GM23338 (cell line): Measurements from ENCODE around the gene APBA2. TPM values are rescaled to one million over a fixed set of nuclear protein-coding genes. Genes with fewer than 3 reads are reported as not detected.

Experiments
- ATAC-seq: fragments of 200-7000 bp; cut with Tn5 transposase; 3 replicates; pipeline ENCODE4 v1.9.1; 2020
- DNase-seq: peaks from one replicate; pipeline ENCODE4 v3.0.0-alpha.2; 2015; ENCODE audit warnings: low spot score
- H2AFZ ChIP-seq: fragments of 200-600 bp; sonication (generic); 2 replicates; pipeline ENCODE4 v1.8.0; 2016; ENCODE audit warnings: antibody characterized with exemption, mild to moderate bottlenecking, moderate library complexity
- H3F3A ChIP-seq: fragments of 200-600 bp; sonication (generic); replicated peaks from 2 replicates; pipeline ENCODE4 v1.8.0; 2017; ENCODE audit warnings: antibody characterized with exemption, mixed run types, low read depth
- H3K27ac ChIP-seq: fragments of 200-600 bp; sonication (generic); 2 replicates; pipeline ENCODE4 v1.6.1; 2016; ENCODE audit warnings: low read depth
- H3K27me3 ChIP-seq: fragments of 200-600 bp; sonication (generic); 2 replicates; pipeline ENCODE4 v1.8.0; 2016; ENCODE audit warnings: mild to moderate bottlenecking, mixed run types, moderate library complexity; ENCODE audit not compliant: insufficient read depth
- H3K36me3 ChIP-seq: fragments of 200-600 bp; sonication (generic); 2 replicates; pipeline ENCODE4 v1.8.0; 2016; ENCODE audit warnings: mild to moderate bottlenecking; ENCODE audit not compliant: insufficient read depth
- H3K4me1 ChIP-seq: fragments of 200-600 bp; sonication (generic); 2 replicates; pipeline ENCODE4 v1.8.0; 2016; ENCODE audit warnings: mild to moderate bottlenecking, moderate library complexity; ENCODE audit not compliant: insufficient read depth
- H3K4me2 ChIP-seq: fragments of 200-600 bp; sonication (generic); 2 replicates; pipeline ENCODE4 v1.7.1; 2017; ENCODE audit warnings: mixed run types
- H3K4me3 ChIP-seq: fragments of 200-600 bp; sonication (generic); 2 replicates; pipeline ENCODE4 v1.6.1; 2016; ENCODE audit warnings: mixed run types
- H3K79me2 ChIP-seq: fragments of 200-600 bp; sonication (generic); replicated peaks from 2 replicates; pipeline ENCODE4 v1.8.0; 2017; ENCODE audit warnings: mild to moderate bottlenecking; ENCODE audit not compliant: insufficient read depth
- H3K9me2 ChIP-seq: fragments of 200-600 bp; sonication (generic); 2 replicates; pipeline ENCODE4 v1.8.0; 2017; ENCODE audit not compliant: insufficient read depth
- H4K20me1 ChIP-seq: fragments of 200-600 bp; sonication (generic); replicated peaks from 2 replicates; pipeline ENCODE4 v1.8.0; 2017; ENCODE audit warnings: mild to moderate bottlenecking; ENCODE audit not compliant: insufficient read depth
- H3K27ac Mint-ChIP-seq: 2 replicates; pipeline ENCODE4 v1.8.0; 2020; ENCODE audit warnings: inconsistent platforms, mild to moderate bottlenecking, moderate library complexity, mixed read lengths
- H3K27me3 Mint-ChIP-seq: 3 replicates; pipeline ENCODE4 v1.8.0; 2022; ENCODE audit warnings: low read depth, mild to moderate bottlenecking, moderate library complexity, mixed read lengths, inconsistent platforms; ENCODE audit not compliant: insufficient read depth, poor library complexity
- H3K36me3 Mint-ChIP-seq: 3 replicates; pipeline ENCODE4 v1.8.0; 2021; ENCODE audit warnings: low read depth, mild to moderate bottlenecking, inconsistent platforms, moderate library complexity, mixed read lengths
- H3K4me1 Mint-ChIP-seq: 3 replicates; pipeline ENCODE4 v1.8.0; 2020; ENCODE audit warnings: mild to moderate bottlenecking, inconsistent platforms, mixed read lengths
- H3K4me3 Mint-ChIP-seq: 3 replicates; pipeline ENCODE4 v1.8.0; 2021; ENCODE audit warnings: moderate library complexity, mild to moderate bottlenecking, inconsistent platforms, mixed read lengths
- H3K9me3 Mint-ChIP-seq: 3 replicates; pipeline ENCODE4 v1.8.0; 2020; ENCODE audit warnings: moderate library complexity, mild to moderate bottlenecking, inconsistent platforms, mixed read lengths
- CREB1 ChIP-seq: fragments of 250-450 bp; sonication (Bioruptor Pico); IDR thresholded peaks from 2 replicates; pipeline ENCODE4 v1.5.0; 2020; ENCODE audit warnings: low read depth, mild to moderate bottlenecking, moderate library complexity
- EZH2phosphoT487 ChIP-seq: fragments of 200-600 bp; sonication (generic); IDR thresholded peaks from one replicate; pipeline ENCODE4 v1.8.1; 2018; ENCODE audit warnings: antibody characterized with exemption; ENCODE audit not compliant: unreplicated experiment
- JUNB ChIP-seq: IDR thresholded peaks from one replicate; pipeline ENCODE4 v1.6.1; 2016; ENCODE audit warnings: antibody characterized with exemption; ENCODE audit not compliant: unreplicated experiment
- STAT1 ChIP-seq: IDR thresholded peaks from one replicate; pipeline ENCODE4 v1.6.1; 2016; ENCODE audit warnings: antibody characterized with exemption; ENCODE audit not compliant: unreplicated experiment
- ZNF331 ChIP-seq: fragments of 250-450 bp; sonication (Bioruptor Pico); IDR thresholded peaks from 2 replicates; pipeline ENCODE4 v1.5.0; 2020; ENCODE audit warnings: low read depth, mild to moderate bottlenecking, moderate library complexity
- polyA plus RNA-seq: library from polyadenylated mRNA; unstranded; fragments of >200 nt; fragmentation: Nextera tagmentation; extraction: Ambion mirVana; gene quantifications from 2 replicates; pipeline ENCODE4 v1.2.1, GENCODE V29; 2016
- total RNA-seq: library from RNA; depleted of rRNA; stranded (reverse); fragments of >200 nt; shearing (Covaris generic); gene quantifications from 2 replicates; pipeline ENCODE4 v1.2.3, GENCODE V29; 2014
- TF ChIP-seq, protein P1 (sequence below), 2 experiments: fragments of 200-600 bp in 1 of 2; sonication (generic) in 1 of 2; conservative IDR thresholded peaks; 2 replicates each; pipeline versions ENCODE4 v1.5.1 to v1.6.1; 2016 to 2017; ENCODE audit warnings: antibody characterized with exemption in 2 of 2, low read depth in 2 of 2, mild to moderate bottlenecking in 2 of 2, moderate library complexity in 1 of 2

Gene APBA2
- total and polyA plus RNA-seq, 2 experiments from 2014 or later: 5.9 to 24.7 TPM

DNA sequence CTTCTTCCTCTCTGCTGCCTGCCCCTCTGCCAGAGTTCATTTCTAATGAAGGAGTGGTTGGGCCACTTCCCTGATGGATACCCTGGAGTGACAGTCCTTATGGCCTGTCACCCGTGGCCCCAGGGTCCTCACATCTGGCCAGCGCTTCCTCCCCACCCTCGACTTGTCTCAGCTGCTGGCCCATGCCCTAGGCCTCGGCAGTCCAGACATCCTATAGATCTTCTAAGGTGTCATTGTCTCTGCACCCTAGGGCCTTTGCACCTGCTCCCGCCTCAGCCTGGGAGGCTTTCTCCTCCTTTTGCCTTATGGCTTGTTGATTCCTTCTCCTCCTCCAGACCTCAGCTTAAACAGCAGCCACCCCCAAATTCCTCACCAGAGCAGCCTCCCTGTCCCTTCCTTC is 202.9 kb downstream of the APBA2 start:
- peaks cover 9% of the 10 kb centered on the region for H3K27me3 Mint-ChIP-seq
- H3K27ac Mint-ChIP-seq: 0 out of 2 replicates have a peak overlapping the region, but pooled peaks have one; percentile 41

DNA sequence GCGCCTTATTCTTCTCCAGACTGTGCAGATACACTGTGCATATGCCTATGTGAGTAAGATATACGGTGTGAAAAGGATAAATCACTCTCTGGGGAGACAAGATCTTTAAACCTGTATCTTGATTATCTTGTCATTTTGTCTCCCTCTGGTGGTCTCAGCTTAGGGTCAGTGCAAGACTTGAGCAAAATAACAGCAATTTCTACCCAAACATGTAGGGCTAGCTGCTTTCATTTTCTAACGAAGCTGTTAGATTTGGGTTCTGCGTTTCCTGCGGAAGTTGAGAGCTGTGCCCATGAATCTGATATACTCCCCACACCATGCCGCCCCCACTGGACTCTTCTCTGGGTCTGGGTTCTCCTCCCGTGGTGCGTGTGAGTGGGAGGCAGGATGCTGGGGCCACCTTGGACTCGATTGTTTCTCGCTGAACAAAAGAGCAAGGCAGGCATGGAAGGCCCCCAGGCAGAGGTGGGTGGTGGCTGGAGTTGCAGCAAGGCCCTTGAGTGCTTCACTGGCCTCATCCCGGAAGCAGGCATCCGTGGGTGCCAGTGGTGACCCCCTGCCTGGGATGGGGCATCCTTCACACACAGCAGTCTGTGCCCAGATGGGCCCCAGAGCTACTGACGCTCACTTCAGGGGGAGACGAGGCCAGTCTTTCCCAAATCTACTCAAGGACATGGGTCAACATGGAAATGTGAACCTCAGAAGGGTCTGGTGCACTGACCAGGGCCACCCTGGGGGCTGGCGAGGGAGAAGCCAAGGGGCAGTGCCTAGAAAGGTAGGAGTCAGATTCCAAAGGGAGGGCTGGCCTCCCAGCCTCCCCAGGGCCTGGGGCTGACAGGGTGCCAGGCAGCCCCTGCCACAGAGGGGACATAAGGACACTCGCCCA is 204.2 kb downstream of the APBA2 start:
- Histone ChIP-seq H3K27ac (no peak overlapping the region), H2AFZ (no peak overlapping the region), H3F3A (no peaks in the 10 kb centered on the region), H3K4me3 (no peak overlapping the region), H3K27me3 (no peaks in the 10 kb centered on the region), H3K4me1 (no peaks in the 10 kb centered on the region; the same call in 1 of the 2 replicates), H3K4me2 (no peak overlapping the region), H3K9me2 (0 out of 2 replicates have a peak, but pooled peaks cover 8% of the 10 kb centered on the region), H4K20me1 (no peaks in the 10 kb centered on the region), H3K36me3 (no peaks in the 10 kb centered on the region), H3K79me2 (no peaks in the 10 kb centered on the region)
- Mint-ChIP-seq H3K4me1 (peaks cover 9% of the 10 kb centered on the region), H3K27me3 (peaks cover 13% of the 10 kb centered on the region), H3K36me3 (peaks cover 2% of the 10 kb centered on the region; the same call in 1 of the 3 replicates), H3K27ac (no peak overlapping the region), H3K4me3 (no peak overlapping the region), H3K9me3 (peaks cover 3% of the 10 kb centered on the region; the same call in 1 of the 3 replicates)
- ATAC-seq (peak; percentile 47), DNase-seq (peak; percentile 69)
- TF ChIP-seq EZH2phosphoT487: no peak
- TF ChIP-seq, protein P1, sequence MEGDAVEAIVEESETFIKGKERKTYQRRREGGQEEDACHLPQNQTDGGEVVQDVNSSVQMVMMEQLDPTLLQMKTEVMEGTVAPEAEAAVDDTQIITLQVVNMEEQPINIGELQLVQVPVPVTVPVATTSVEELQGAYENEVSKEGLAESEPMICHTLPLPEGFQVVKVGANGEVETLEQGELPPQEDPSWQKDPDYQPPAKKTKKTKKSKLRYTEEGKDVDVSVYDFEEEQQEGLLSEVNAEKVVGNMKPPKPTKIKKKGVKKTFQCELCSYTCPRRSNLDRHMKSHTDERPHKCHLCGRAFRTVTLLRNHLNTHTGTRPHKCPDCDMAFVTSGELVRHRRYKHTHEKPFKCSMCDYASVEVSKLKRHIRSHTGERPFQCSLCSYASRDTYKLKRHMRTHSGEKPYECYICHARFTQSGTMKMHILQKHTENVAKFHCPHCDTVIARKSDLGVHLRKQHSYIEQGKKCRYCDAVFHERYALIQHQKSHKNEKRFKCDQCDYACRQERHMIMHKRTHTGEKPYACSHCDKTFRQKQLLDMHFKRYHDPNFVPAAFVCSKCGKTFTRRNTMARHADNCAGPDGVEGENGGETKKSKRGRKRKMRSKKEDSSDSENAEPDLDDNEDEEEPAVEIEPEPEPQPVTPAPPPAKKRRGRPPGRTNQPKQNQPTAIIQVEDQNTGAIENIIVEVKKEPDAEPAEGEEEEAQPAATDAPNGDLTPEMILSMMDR (conservative IDR thresholded peaks at IDR 0.05; ENCODE audit: low read depth in 2 of 2): peak; percentile 61 to 69

More for the DNA sequence above, 202.9 kb downstream of the APBA2 start:
- no peak for DNase-seq
- no peaks in the 10 kb centered on the region for H3K79me2 ChIP-seq
- no peaks in the 10 kb centered on the region for H3K36me3 ChIP-seq
- H3K4me1 Mint-ChIP-seq: peaks cover 9% of the 10 kb centered on the region
- TF ChIP-seq JUNB: no peak
- TF ChIP-seq CREB1 (CRISPR knock-in tag): no peak
- TF ChIP-seq, protein P1 (conservative IDR thresholded peaks at IDR 0.05; ENCODE audit: low read depth in 2 of 2): no peak
- no peak for TF ChIP-seq ZNF331
- TF ChIP-seq STAT1: no peak
- no peak for TF ChIP-seq EZH2phosphoT487
- no peaks in the 10 kb centered on the region for H4K20me1 ChIP-seq
- H3K9me2 ChIP-seq: 0 out of 2 replicates have a peak, but pooled peaks cover 8% of the 10 kb centered on the region
- ATAC-seq: no peak
- H3K4me2 ChIP-seq: no peak overlapping the region
- peaks cover 7% of the 10 kb centered on the region; the same call in 2 of the 3 replicates for H3K36me3 Mint-ChIP-seq
- peaks cover 7% of the 10 kb centered on the region; the same call in 2 of the 3 replicates for H3K9me3 Mint-ChIP-seq
- no peak overlapping the region for H3K4me3 Mint-ChIP-seq
- H3K4me1 ChIP-seq: no peaks in the 10 kb centered on the region; the same call in 1 of the 2 replicates
- no peaks in the 10 kb centered on the region for H3K27me3 ChIP-seq
- no peak overlapping the region for H3K27ac ChIP-seq
- no peak overlapping the region for H2AFZ ChIP-seq
- H3K4me3 ChIP-seq: no peak overlapping the region
- no peaks in the 10 kb centered on the region for H3F3A ChIP-seq
